Measurements from ENCODE around the gene SRC.

SRC gene

GRCh38 chr20:37351689-37352607 lies 6.0 kb downstream of the SRC start:
- DNase-seq, result no peak

- DNase-seq, result no peak
Measured at GRCh38 chr20:37352608-37352980, 6.7 kb downstream of the SRC start.

GRCh38 chr20:37353285-37353849 lies 7.4 kb downstream of the SRC start:
- no peak for DNase-seq

- DNase-seq, result no peak
Measured at GRCh38 chr20:37354210-37355195, 8.6 kb downstream of the SRC start.

- DNase-seq, result no peak
Measured at GRCh38 chr20:37355252-37356180, 9.6 kb downstream of the SRC start.

- no peak for DNase-seq
Measured at GRCh38 chr20:37356387-37356786, 10.4 kb downstream of the SRC start.

GRCh38 chr20:37356961-37357371 lies 11.0 kb downstream of the SRC start:
- DNase-seq, result no peak

- no peak for DNase-seq
Measured at GRCh38 chr20:37357481-37358365, 11.8 kb downstream of the SRC start.

GRCh38 chr20:37358366-37359150 lies 12.6 kb downstream of the SRC start:
- no peak for DNase-seq

GRCh38 chr20:37359331-37359730 lies 13.4 kb downstream of the SRC start:
- no peak for DNase-seq

GRCh38 chr20:37359836-37360235 lies 13.9 kb downstream of the SRC start:
- no peak for DNase-seq

GRCh38 chr20:37360391-37361115 lies 14.6 kb downstream of the SRC start:
- DNase-seq, result no peak

- no peak for DNase-seq
Measured at GRCh38 chr20:37361336-37361735, 15.4 kb downstream of the SRC start.

GRCh38 chr20:37362231-37362792 lies 16.4 kb downstream of the SRC start:
- DNase-seq, result no peak

GRCh38 chr20:37362821-37363220 lies 16.9 kb downstream of the SRC start:
- DNase-seq, result no peak

- no peak for DNase-seq
Measured at GRCh38 chr20:37363221-37364012, 17.5 kb downstream of the SRC start.

GRCh38 chr20:37364013-37364926 lies 18.3 kb downstream of the SRC start:
- DNase-seq, result no peak
